Keratinocyte (primary cell): ENCODE results near the gene EXT2. TPM values are rescaled to one million over a fixed set of nuclear protein-coding genes. Genes with fewer than 3 reads are reported as not detected.

Experiments used
- DNase-seq: peaks from one replicate; pipeline ENCODE4 v3.0.0-alpha.2; 2011; ENCODE audit warnings: low read depth, missing footprints, low spot score
- FAIRE-seq: peaks from 2 replicates; lab custom pipeline; 2011; peaks lifted over from hg19 to GRCh38; lab: Jason Lieb, UNC
- H2AFZ ChIP-seq: 2 replicates; pipeline ENCODE4 v1.6.0; 2012; ENCODE audit warnings: low read length, control low read depth, inconsistent platforms; ENCODE audit not compliant: control insufficient read depth
- H3K27ac ChIP-seq: 2 replicates; pipeline ENCODE4 v1.5.1; 2011; ENCODE audit warnings: low read length; ENCODE audit not compliant: control insufficient read depth, insufficient read depth
- H3K27me3 ChIP-seq: 3 replicates; pipeline ENCODE4 v1.6.0; 2011; ENCODE audit warnings: low read length; ENCODE audit not compliant: control insufficient read depth, insufficient read depth; ENCODE audit errors: extremely low read depth
- H3K36me3 ChIP-seq, 2 experiments: 2 replicates in 1 of 2; 3 replicates in 1 of 2; pipeline ENCODE4 v1.5.1; 2011; ENCODE audit warnings: low read length in 2 of 2, mild to moderate bottlenecking in 1 of 2; ENCODE audit not compliant: control insufficient read depth in 2 of 2, insufficient read depth in 2 of 2; ENCODE audit errors: extremely low read depth in 1 of 2
- H3K4me1 ChIP-seq: 3 replicates; pipeline ENCODE4 v1.5.1; 2011; ENCODE audit warnings: low read length; ENCODE audit not compliant: control insufficient read depth, insufficient read depth; ENCODE audit errors: extremely low read depth
- H3K4me2 ChIP-seq: 3 replicates; pipeline ENCODE4 v1.6.0; 2011; ENCODE audit warnings: low read depth, low read length; ENCODE audit not compliant: control insufficient read depth, insufficient read depth; ENCODE audit errors: extremely low read depth
- H3K4me3 ChIP-seq, 3 experiments: fragments of 200-600 bp in 1 of 3; sonication (generic) in 1 of 3; 2 replicates in 2 of 3; 3 replicates in 1 of 3; pipeline ENCODE4 v1.5.1; 2011 to 2016; ENCODE audit warnings: low read length in 3 of 3, mild to moderate bottlenecking in 3 of 3, control low read depth in 2 of 3, inconsistent platforms in 1 of 3, low read depth in 1 of 3, mixed read lengths in 1 of 3, mixed run types in 1 of 3, moderate library complexity in 1 of 3; ENCODE audit not compliant: control insufficient read depth in 2 of 3, insufficient read depth in 2 of 3; ENCODE audit errors: extremely low read depth in 1 of 3
- H3K79me2 ChIP-seq: 2 replicates; pipeline ENCODE4 v1.6.0; 2012; ENCODE audit warnings: low read length; ENCODE audit not compliant: control insufficient read depth, insufficient read depth
- H3K9ac ChIP-seq: 3 replicates; pipeline ENCODE4 v1.6.0; 2011; ENCODE audit warnings: low read length; ENCODE audit not compliant: control insufficient read depth, insufficient read depth; ENCODE audit errors: extremely low read depth
- H3K9me1 ChIP-seq: 3 replicates; pipeline ENCODE4 v1.6.0; 2011; ENCODE audit warnings: low read length; ENCODE audit not compliant: control insufficient read depth, insufficient read depth; ENCODE audit errors: extremely low read depth
- H3K9me3 ChIP-seq: 2 replicates; pipeline ENCODE4 v1.5.1; 2012; ENCODE audit warnings: low read depth, low read length; ENCODE audit not compliant: control insufficient read depth
- H4K20me1 ChIP-seq: 3 replicates; pipeline ENCODE4 v1.6.0; 2011; ENCODE audit warnings: low read length; ENCODE audit not compliant: control insufficient read depth, insufficient read depth; ENCODE audit errors: extremely low read depth
- EZH2 ChIP-seq: IDR thresholded peaks from one replicate; pipeline ENCODE4 v1.6.1; 2012; ENCODE audit warnings: inconsistent platforms, mild to moderate bottlenecking, low read length, moderate library complexity
- dilution Hi-C: fragments of 300-500 bp; cut with MboI; formaldehyde crosslinking; loops from one replicate; pipeline ENCODE4 v1.7.0; 2020; ENCODE audit warnings: low sequenced_read_pairs; ENCODE audit not compliant: extremely low pct_ligation_motif_present
- polyA plus RNA-seq, 5 experiments: library from polyadenylated mRNA; depleted of rRNA in 3 of 5; stranded (reverse) in 3 of 5; stranded (forward) in 1 of 5; unstranded in 1 of 5; fragments of >200 nt; gene quantifications; 1 replicate in 1 of 5; 2 replicates in 3 of 5; 3 replicates in 1 of 5; pipeline versions ENCODE4 v1.2.1 to v1.2.3, GENCODE V29; 2011 to 2012; ENCODE audit warnings: missing spikeins in 2 of 5, low read depth in 1 of 5, low replicate concordance in 1 of 5
- TF ChIP-seq, protein P1 (sequence below), 3 experiments: IDR thresholded peaks in 1 of 3; conservative IDR thresholded peaks in 1 of 3; optimal IDR thresholded peaks in 1 of 3; 2 replicates in 2 of 3; 3 replicates in 1 of 3; pipeline versions ENCODE3 to v1.5.1; 2011; ENCODE audit warnings: low read length in 3 of 3, mild to moderate bottlenecking in 3 of 3, moderate library complexity in 2 of 3, control low read depth in 1 of 3, inconsistent platforms in 1 of 3; ENCODE audit not compliant: insufficient read depth in 2 of 3; ENCODE audit errors: extremely low read depth in 1 of 3

Gene EXT2
- polyA plus RNA-seq, 1 donor (not counting 4 experiments of a cell fraction or from before 2014, with no cell fraction given), result 148 TPM

DNA sequence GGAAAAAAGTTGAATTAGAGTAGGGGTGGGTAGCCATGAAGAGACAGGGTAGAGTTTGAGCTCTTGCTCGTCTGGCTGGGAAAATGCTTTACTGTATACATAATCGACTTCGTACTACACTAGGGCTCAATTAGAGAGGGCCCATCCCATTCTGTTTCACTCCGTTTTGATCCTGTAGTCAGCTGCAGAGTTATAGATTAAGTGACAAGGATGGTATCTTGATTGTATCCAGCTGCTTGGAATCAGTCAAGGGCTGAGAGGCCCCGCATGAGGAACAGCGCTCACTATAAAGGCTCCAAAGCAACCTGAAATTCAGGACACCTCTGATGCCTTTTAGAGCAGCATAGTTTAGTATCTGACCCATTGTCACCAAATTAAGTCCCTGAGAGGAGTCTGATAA lies 132.9 kb downstream of the EXT2 start:
- Histone ChIP-seq H3K27ac (no peak overlapping the region), H3K9me1 (no peaks in the 10 kb centered on the region), H4K20me1 (no peaks in the 10 kb centered on the region), H3K27me3 (no peaks in the 10 kb centered on the region), H3K4me2 (no peak overlapping the region), H3K79me2 (no peaks in the 10 kb centered on the region), H3K4me1 (peaks cover 6% of the 10 kb centered on the region), H3K9me3 (no peaks in the 10 kb centered on the region), H3K4me3 (no peak overlapping the region), H2AFZ (no peak overlapping the region), H3K36me3 (peaks cover 5 to 6% of the 10 kb centered on the region in 2 experiments), H3K9ac (no peak overlapping the region)
- no peak for TF ChIP-seq EZH2
- TF ChIP-seq, protein P1, sequence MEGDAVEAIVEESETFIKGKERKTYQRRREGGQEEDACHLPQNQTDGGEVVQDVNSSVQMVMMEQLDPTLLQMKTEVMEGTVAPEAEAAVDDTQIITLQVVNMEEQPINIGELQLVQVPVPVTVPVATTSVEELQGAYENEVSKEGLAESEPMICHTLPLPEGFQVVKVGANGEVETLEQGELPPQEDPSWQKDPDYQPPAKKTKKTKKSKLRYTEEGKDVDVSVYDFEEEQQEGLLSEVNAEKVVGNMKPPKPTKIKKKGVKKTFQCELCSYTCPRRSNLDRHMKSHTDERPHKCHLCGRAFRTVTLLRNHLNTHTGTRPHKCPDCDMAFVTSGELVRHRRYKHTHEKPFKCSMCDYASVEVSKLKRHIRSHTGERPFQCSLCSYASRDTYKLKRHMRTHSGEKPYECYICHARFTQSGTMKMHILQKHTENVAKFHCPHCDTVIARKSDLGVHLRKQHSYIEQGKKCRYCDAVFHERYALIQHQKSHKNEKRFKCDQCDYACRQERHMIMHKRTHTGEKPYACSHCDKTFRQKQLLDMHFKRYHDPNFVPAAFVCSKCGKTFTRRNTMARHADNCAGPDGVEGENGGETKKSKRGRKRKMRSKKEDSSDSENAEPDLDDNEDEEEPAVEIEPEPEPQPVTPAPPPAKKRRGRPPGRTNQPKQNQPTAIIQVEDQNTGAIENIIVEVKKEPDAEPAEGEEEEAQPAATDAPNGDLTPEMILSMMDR (optimal IDR thresholded peaks at IDR 0.05 in 1 of 3, IDR thresholded peaks at IDR 0.05 in 1 of 3, conservative IDR thresholded peaks at IDR 0.05 in 1 of 3; ENCODE audit: extremely low read depth in 1 of 3, insufficient read depth in 2 of 3, low read length in 3 of 3), result no peak
- dilution Hi-C loops, result no loop called here
- DNase-seq (no peak), FAIRE-seq (no peak)

DNA sequence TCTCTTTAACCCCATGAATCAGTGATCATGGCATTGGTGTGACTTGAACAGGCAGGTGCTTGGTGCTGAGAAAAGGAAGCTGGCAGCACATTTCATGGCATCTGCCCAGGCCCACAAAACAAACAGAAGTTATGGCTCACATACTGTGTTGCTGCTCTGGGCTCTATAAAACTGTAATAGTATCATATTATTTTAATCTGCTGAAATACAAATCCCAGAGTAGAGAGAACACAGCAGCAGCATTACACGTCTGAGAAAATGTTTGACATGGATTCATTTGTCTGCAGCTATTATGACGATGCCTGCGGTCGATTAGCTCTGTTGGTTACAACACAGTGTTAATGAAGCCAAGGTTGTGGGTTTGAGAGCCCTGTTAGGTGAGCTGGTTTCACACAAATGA lies 133.6 kb downstream of the EXT2 start:
- Histone ChIP-seq H4K20me1 (no peaks in the 10 kb centered on the region), H3K27ac (no peak overlapping the region), H3K9me1 (no peaks in the 10 kb centered on the region), H3K4me1 (peaks cover 6% of the 10 kb centered on the region), H3K4me3 (no peak overlapping the region), H3K9me3 (no peaks in the 10 kb centered on the region), H3K36me3 (peaks cover 5 to 6% of the 10 kb centered on the region in 2 experiments), H3K9ac (no peak overlapping the region), H3K4me2 (no peak overlapping the region), H3K27me3 (no peaks in the 10 kb centered on the region), H3K79me2 (no peaks in the 10 kb centered on the region), H2AFZ (no peak overlapping the region)
- no peak for FAIRE-seq
- no peak for DNase-seq
- TF ChIP-seq EZH2, result no peak
- TF ChIP-seq, protein P1 (optimal IDR thresholded peaks at IDR 0.05 in 1 of 3, IDR thresholded peaks at IDR 0.05 in 1 of 3, conservative IDR thresholded peaks at IDR 0.05 in 1 of 3; ENCODE audit: extremely low read depth in 1 of 3, insufficient read depth in 2 of 3, low read length in 3 of 3), result no peak
- dilution Hi-C loops, result no loop called here
